Vagina (tissue), 2 donors: ENCODE data around the gene DYNC1I1. TPM values are rescaled to one million over a fixed set of nuclear protein-coding genes. Genes with fewer than 3 reads are reported as not detected.

ENCODE experiments used
- DNase-seq, 2 donors: peaks; one replicate each; pipeline ENCODE4 v3.0.0-alpha.2; 2017; ENCODE audit errors: extremely low spot score in 2 of 2
- H3K27ac ChIP-seq: fragments of 200-600 bp; sonication (generic); one replicate; pipeline ENCODE4 v1.5.1; 2019
- H3K27me3 ChIP-seq: fragments of 200-600 bp; sonication (generic); one replicate; pipeline ENCODE4 v1.5.1; 2019
- H3K36me3 ChIP-seq, 2 donors: fragments of 200-600 bp; sonication (generic); one replicate each; pipeline ENCODE4 v1.5.1; 2017 to 2019
- H3K4me1 ChIP-seq: fragments of 200-600 bp; sonication (generic); one replicate; pipeline ENCODE4 v1.5.1; 2019
- H3K4me3 ChIP-seq, 2 donors: fragments of 200-600 bp; sonication (generic); 1 replicate in 1 of 2; 2 replicates in 1 of 2; pipeline ENCODE4 v1.5.1; 2016 to 2019
- H3K9me3 ChIP-seq: fragments of 200-600 bp; sonication (generic); one replicate; pipeline ENCODE4 v1.5.1; 2019
- POLR2A ChIP-seq, 2 donors: fragments of 450-650 bp; IDR thresholded peaks; one replicate each; pipeline ENCODE4 v1.6.1; 2017; ENCODE audit warnings: antibody characterized with exemption in 2 of 2, mild to moderate bottlenecking in 2 of 2, moderate library complexity in 2 of 2
- POLR2AphosphoS5 ChIP-seq, 2 donors: sonication (generic); formaldehyde crosslinking; IDR thresholded peaks; one replicate each; pipeline ENCODE4 v1.9.0; 2017; ENCODE audit warnings: antibody characterized with exemption in 2 of 2, mild to moderate bottlenecking in 2 of 2, low read depth in 1 of 2; ENCODE audit not compliant: insufficient read depth in 1 of 2
- intact Hi-C: fragments of 100-400 bp; cut with DNase I; formaldehyde crosslinking; loops from one replicate; pipeline ENCODE4 v1.15.1; 2023
- total RNA-seq: library from RNA; depleted of rRNA; stranded (reverse); fragments of >200 nt; gene quantifications from one replicate; pipeline ENCODE4 v1.2.3, GENCODE V29; 2016
- TF ChIP-seq, protein P1 (sequence below), 3 experiments: fragments of 450-650 bp in 2 of 3; fragments of 200-600 bp in 1 of 3; sonication (generic) in 1 of 3; IDR thresholded peaks; one replicate each; pipeline ENCODE4 v1.5.1; 2017 to 2019; ENCODE audit warnings: antibody characterized with exemption in 3 of 3, mild to moderate bottlenecking in 2 of 3, moderate library complexity in 2 of 3

Gene DYNC1I1
- total RNA-seq, 1 donor from 2014 or later = 12.0 TPM

GRCh38 chr7:95971716-95972115, 199.4 kb downstream of the DYNC1I1 start:
- intact Hi-C loops = no loop called here
- no peaks in the 10 kb centered on the region for H3K4me1 ChIP-seq
- no peaks in the 10 kb centered on the region for H3K36me3 ChIP-seq
- H3K4me3 ChIP-seq = no peak overlapping the region
- TF ChIP-seq POLR2AphosphoS5 (IDR thresholded peaks at IDR 0.05; ENCODE audit: insufficient read depth in 1 of 2, low read depth in 1 of 2) (no peak), POLR2A (IDR thresholded peaks at IDR 0.05) (no peak)
- TF ChIP-seq, protein P1, sequence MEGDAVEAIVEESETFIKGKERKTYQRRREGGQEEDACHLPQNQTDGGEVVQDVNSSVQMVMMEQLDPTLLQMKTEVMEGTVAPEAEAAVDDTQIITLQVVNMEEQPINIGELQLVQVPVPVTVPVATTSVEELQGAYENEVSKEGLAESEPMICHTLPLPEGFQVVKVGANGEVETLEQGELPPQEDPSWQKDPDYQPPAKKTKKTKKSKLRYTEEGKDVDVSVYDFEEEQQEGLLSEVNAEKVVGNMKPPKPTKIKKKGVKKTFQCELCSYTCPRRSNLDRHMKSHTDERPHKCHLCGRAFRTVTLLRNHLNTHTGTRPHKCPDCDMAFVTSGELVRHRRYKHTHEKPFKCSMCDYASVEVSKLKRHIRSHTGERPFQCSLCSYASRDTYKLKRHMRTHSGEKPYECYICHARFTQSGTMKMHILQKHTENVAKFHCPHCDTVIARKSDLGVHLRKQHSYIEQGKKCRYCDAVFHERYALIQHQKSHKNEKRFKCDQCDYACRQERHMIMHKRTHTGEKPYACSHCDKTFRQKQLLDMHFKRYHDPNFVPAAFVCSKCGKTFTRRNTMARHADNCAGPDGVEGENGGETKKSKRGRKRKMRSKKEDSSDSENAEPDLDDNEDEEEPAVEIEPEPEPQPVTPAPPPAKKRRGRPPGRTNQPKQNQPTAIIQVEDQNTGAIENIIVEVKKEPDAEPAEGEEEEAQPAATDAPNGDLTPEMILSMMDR (IDR thresholded peaks at IDR 0.05) = no peak
- no peak for DNase-seq
- H3K9me3 ChIP-seq = no peaks in the 10 kb centered on the region
- no peak overlapping the region for H3K27ac ChIP-seq
- no peaks in the 10 kb centered on the region for H3K27me3 ChIP-seq

DNA sequence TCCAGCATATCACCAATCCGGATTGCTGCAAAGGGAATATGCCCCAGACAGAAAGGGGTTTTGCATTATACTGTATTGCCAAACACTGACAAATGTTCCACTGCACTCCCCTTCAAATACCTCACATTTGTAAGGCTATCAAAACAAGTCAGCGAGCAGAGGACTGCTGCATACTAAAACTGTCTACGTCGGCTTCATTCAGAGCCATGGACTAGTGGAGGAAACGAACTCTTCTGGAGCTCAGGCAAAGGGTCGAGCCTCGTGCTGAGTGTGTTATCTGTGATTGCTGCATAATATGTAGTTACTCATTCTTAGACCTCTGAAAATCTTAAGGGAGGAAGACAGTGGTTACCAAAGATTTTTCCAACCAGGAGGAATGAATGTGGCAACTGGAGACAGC, 200.2 kb downstream of the DYNC1I1 start:
- no peaks in the 10 kb centered on the region for H3K4me1 ChIP-seq
- DNase-seq = no peak
- intact Hi-C loops = no loop called here
- H3K27me3 ChIP-seq = no peaks in the 10 kb centered on the region
- no peaks in the 10 kb centered on the region for H3K9me3 ChIP-seq
- no peaks in the 10 kb centered on the region for H3K36me3 ChIP-seq
- no peak overlapping the region for H3K27ac ChIP-seq
- no peak for TF ChIP-seq POLR2A (IDR thresholded peaks at IDR 0.05)
- TF ChIP-seq, protein P1 (IDR thresholded peaks at IDR 0.05) = no peak
- no peak for TF ChIP-seq POLR2AphosphoS5 (IDR thresholded peaks at IDR 0.05; ENCODE audit: insufficient read depth in 1 of 2, low read depth in 1 of 2)
- H3K4me3 ChIP-seq = no peak overlapping the region

GRCh38 chr7:95974108-95974507, 201.8 kb downstream of the DYNC1I1 start:
- no peak overlapping the region for H3K4me3 ChIP-seq
- no peak overlapping the region for H3K27ac ChIP-seq
- no peaks in the 10 kb centered on the region for H3K36me3 ChIP-seq
- no peaks in the 10 kb centered on the region for H3K27me3 ChIP-seq
- DNase-seq = no peak
- intact Hi-C loops = no loop called here
- no peaks in the 10 kb centered on the region for H3K4me1 ChIP-seq
- no peak for TF ChIP-seq POLR2AphosphoS5 (IDR thresholded peaks at IDR 0.05; ENCODE audit: insufficient read depth in 1 of 2, low read depth in 1 of 2)
- no peak for TF ChIP-seq POLR2A (IDR thresholded peaks at IDR 0.05)
- TF ChIP-seq, protein P1 (IDR thresholded peaks at IDR 0.05) = no peak
- no peaks in the 10 kb centered on the region for H3K9me3 ChIP-seq

DNA sequence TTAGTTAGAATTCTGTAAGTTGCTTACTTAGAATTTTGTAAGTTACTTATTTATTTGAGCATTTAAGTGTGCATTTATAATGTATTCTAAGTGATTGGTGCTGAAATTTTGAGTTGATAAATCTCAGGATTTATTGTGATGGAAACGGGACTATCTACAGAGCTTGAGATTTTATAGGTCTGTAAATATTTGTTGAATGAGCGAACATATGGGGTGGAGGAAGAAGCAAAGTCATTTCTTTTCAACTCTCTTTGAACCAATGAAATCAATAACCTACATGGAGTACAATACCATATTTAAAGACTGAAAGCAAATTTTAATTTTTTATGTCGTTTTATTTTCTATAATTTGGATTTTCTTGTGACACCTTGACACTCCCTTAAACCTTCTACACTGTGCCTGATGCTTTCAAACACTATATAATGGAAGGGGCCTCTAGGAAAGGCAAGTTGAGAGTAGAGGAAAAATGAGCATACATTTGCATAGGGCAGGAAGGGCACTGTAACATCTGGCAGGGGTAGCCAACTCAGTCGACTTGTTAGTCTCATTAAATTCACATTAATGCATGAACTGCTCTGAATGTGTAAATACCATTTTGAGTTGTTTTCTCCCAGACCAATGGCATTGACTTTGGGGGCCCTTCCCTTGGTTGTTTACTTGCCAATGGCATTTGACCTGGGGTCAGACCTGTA, 204.2 kb downstream of the DYNC1I1 start:
- no peak for TF ChIP-seq POLR2A (IDR thresholded peaks at IDR 0.05)
- TF ChIP-seq POLR2AphosphoS5 (IDR thresholded peaks at IDR 0.05; ENCODE audit: insufficient read depth in 1 of 2, low read depth in 1 of 2) = no peak
- TF ChIP-seq, protein P1 (IDR thresholded peaks at IDR 0.05) = no peak
- Histone ChIP-seq H3K27ac (no peak overlapping the region), H3K4me3 (no peak overlapping the region), H3K36me3 (no peaks in the 10 kb centered on the region), H3K4me1 (no peaks in the 10 kb centered on the region), H3K27me3 (no peaks in the 10 kb centered on the region), H3K9me3 (no peaks in the 10 kb centered on the region)
- DNase-seq = no peak
- intact Hi-C loops = no loop called here

- TF ChIP-seq, protein P1 (IDR thresholded peaks at IDR 0.05) = no peak
- TF ChIP-seq POLR2AphosphoS5 (IDR thresholded peaks at IDR 0.05; ENCODE audit: insufficient read depth in 1 of 2, low read depth in 1 of 2) = no peak
- no peak for TF ChIP-seq POLR2A (IDR thresholded peaks at IDR 0.05)
- DNase-seq = no peak
- Histone ChIP-seq H3K36me3 (no peaks in the 10 kb centered on the region), H3K4me3 (no peak overlapping the region), H3K9me3 (no peaks in the 10 kb centered on the region), H3K27me3 (no peaks in the 10 kb centered on the region), H3K27ac (no peak overlapping the region), H3K4me1 (no peaks in the 10 kb centered on the region)
- intact Hi-C loops = no loop called here
These were observed 205.6 kb downstream of the DYNC1I1 start for GRCh38 chr7:95977994-95978393.
